SK-N-SH (cell line): ENCODE results near the gene EIPR1. TPM values are rescaled to one million over a fixed set of nuclear protein-coding genes. Genes with fewer than 3 reads are reported as not detected.

Experiments
- CTCF ChIA-PET: fragments of 300-600, 350-600 bp; formaldehyde crosslinking; extraction: SDS; loops from one replicate; lab custom pipeline; 2021; lab: Yijun Ruan, JAX
- POLR2A ChIA-PET: fragments of 350-600 bp; sonication (Branson Sonifier 250); formaldehyde crosslinking; extraction: SDS; loops from one replicate; lab custom pipeline; 2020; ENCODE audit warnings: antibody characterized with exemption, inconsistent platforms; lab: Yijun Ruan, JAX
- DNase-seq: peaks from one replicate; pipeline ENCODE4 v3.0.0; 2012
- H2AFZ ChIP-seq: fragments of 200-600 bp; sonication (generic); 2 replicates; pipeline ENCODE4 v1.8.1; 2016; ENCODE audit warnings: antibody characterized with exemption, mild to moderate bottlenecking, low read depth
- H3F3A ChIP-seq: fragments of 200-600 bp; sonication (generic); replicated peaks from 2 replicates; pipeline ENCODE3; 2016; ENCODE audit warnings: antibody characterized with exemption, mild to moderate bottlenecking; ENCODE audit not compliant: insufficient read depth
- H3K27ac ChIP-seq, 2 experiments: fragments of 200-500 bp in 1 of 2; fragments of 200-600 bp in 1 of 2; sonication (Bioruptor generic) in 1 of 2; sonication (generic), shearing (Covaris generic) in 1 of 2; 2 replicates each; pipeline versions ENCODE4 v1.5.1 to v1.6.1; 2014 to 2016; ENCODE audit warnings: low read depth in 2 of 2, inconsistent platforms in 1 of 2, low read length in 1 of 2, mild to moderate bottlenecking in 1 of 2, mixed read lengths in 1 of 2
- H3K27me3 ChIP-seq: fragments of 200-600 bp; sonication (generic), shearing (Covaris generic); 2 replicates; pipeline ENCODE4 v1.6.1; 2016; ENCODE audit warnings: mixed run types; ENCODE audit not compliant: insufficient read depth
- H3K36me3 ChIP-seq, 2 experiments: fragments of 200-500 bp in 1 of 2; fragments of 200-600 bp in 1 of 2; sonication (Bioruptor generic) in 1 of 2; sonication (generic) in 1 of 2; replicated peaks in 1 of 2; 2 replicates each; pipeline versions ENCODE3 to v1.5.1; 2014 to 2016; ENCODE audit warnings: low read length in 1 of 2, mild to moderate bottlenecking in 1 of 2; ENCODE audit not compliant: insufficient read depth in 2 of 2, control insufficient read depth in 1 of 2
- H3K4me1 ChIP-seq, 2 experiments: fragments of 200-500 bp in 1 of 2; fragments of 200-600 bp in 1 of 2; sonication (Bioruptor generic) in 1 of 2; sonication (generic), shearing (Covaris generic) in 1 of 2; 2 replicates each; pipeline versions ENCODE4 v1.5.1 to v1.6.1; 2014 to 2016; ENCODE audit warnings: low read depth in 1 of 2, low read length in 1 of 2, mixed run types in 1 of 2; ENCODE audit not compliant: insufficient read depth in 2 of 2, control insufficient read depth in 1 of 2
- H3K4me2 ChIP-seq: fragments of 200-600 bp; sonication (generic), shearing (Covaris generic); 2 replicates; pipeline ENCODE4 v1.6.1; 2017; ENCODE audit warnings: mixed run types
- H3K4me3 ChIP-seq, 2 experiments: fragments of 200-500 bp in 1 of 2; fragments of 200-600 bp in 1 of 2; sonication (Bioruptor generic) in 1 of 2; sonication (generic), shearing (Covaris generic) in 1 of 2; 2 replicates each; pipeline versions ENCODE4 v1.5.1 to v1.8.1; 2014 to 2016; ENCODE audit warnings: low read depth in 2 of 2, inconsistent platforms in 1 of 2, low read length in 1 of 2, mild to moderate bottlenecking in 1 of 2, mixed read lengths in 1 of 2, moderate library complexity in 1 of 2
- H3K79me2 ChIP-seq: fragments of 200-600 bp; sonication (generic); 2 replicates; pipeline ENCODE4 v1.8.1; 2017; ENCODE audit warnings: mild to moderate bottlenecking; ENCODE audit not compliant: insufficient read depth
- H3K9ac ChIP-seq: fragments of 200-600 bp; sonication (generic); 2 replicates; pipeline ENCODE4 v1.6.1; 2017; ENCODE audit warnings: mixed run types
- H3K9me2 ChIP-seq: fragments of 200-600 bp; sonication (generic); 2 replicates; pipeline ENCODE4 v1.6.1; 2017; ENCODE audit warnings: mixed run types
- H3K9me3 ChIP-seq: fragments of 200-600 bp; sonication (generic); 2 replicates; pipeline ENCODE4 v1.6.1; 2017; ENCODE audit warnings: mixed run types, mild to moderate bottlenecking, moderate library complexity
- H4K20me1 ChIP-seq: fragments of 200-600 bp; sonication (generic); 2 replicates; pipeline ENCODE4 v1.6.1; 2017; ENCODE audit warnings: mild to moderate bottlenecking, mixed run types; ENCODE audit not compliant: insufficient read depth
- CHD2 ChIP-seq: fragments of 150-350 bp; IDR thresholded peaks from 2 replicates; pipeline ENCODE4 v1.6.1; 2018; ENCODE audit warnings: low read length; ENCODE audit not compliant: partially characterized antibody
- ELF1 ChIP-seq: IDR thresholded peaks from 2 replicates; pipeline ENCODE4 v1.4.0; 2012
- EP300 ChIP-seq, 2 experiments: IDR thresholded peaks; 2 replicates each; pipeline versions ENCODE4 v1.4.0 to v1.6.1; 2012; ENCODE audit warnings: borderline replicate concordance in 1 of 2, low read depth in 1 of 2, low read length in 1 of 2
- EZH2phosphoT487 ChIP-seq: fragments of 200-600 bp; sonication (generic); IDR thresholded peaks from 2 replicates; pipeline ENCODE4 v1.6.1; 2017; ENCODE audit warnings: low read depth, mixed run types, mild to moderate bottlenecking, antibody characterized with exemption, moderate library complexity, borderline replicate concordance
- FOXM1 ChIP-seq: IDR thresholded peaks from 2 replicates; pipeline ENCODE4 v1.4.0; 2012; ENCODE audit warnings: low read depth, mild to moderate bottlenecking
- GABPA ChIP-seq: IDR thresholded peaks from 2 replicates; pipeline ENCODE4 v1.4.0; 2012; ENCODE audit warnings: low read depth, mild to moderate bottlenecking
- IRF3 ChIP-seq: fragments of 150-350 bp; IDR thresholded peaks from 2 replicates; pipeline ENCODE4 v1.6.1; 2016; ENCODE audit warnings: mild to moderate bottlenecking, low read depth, low read length
- JUND ChIP-seq: IDR thresholded peaks from 2 replicates; pipeline ENCODE4 v1.4.0; 2012
- MAX ChIP-seq: IDR thresholded peaks from 2 replicates; pipeline ENCODE4 v1.4.0; 2012; ENCODE audit warnings: low read depth
- MXI1 ChIP-seq: IDR thresholded peaks from 2 replicates; pipeline ENCODE4 v1.6.1; 2012; ENCODE audit warnings: mild to moderate bottlenecking, low read depth, low read length, improper control_type of control experiment
- NFIC ChIP-seq: IDR thresholded peaks from 2 replicates; pipeline ENCODE4 v1.4.0; 2012; ENCODE audit warnings: borderline replicate concordance
- PBX3 ChIP-seq: IDR thresholded peaks from 2 replicates; pipeline ENCODE4; 2012
- RCOR1 ChIP-seq: fragments of 150-350 bp; IDR thresholded peaks from 2 replicates; pipeline ENCODE4 v1.6.1; 2017; ENCODE audit warnings: antibody characterized with exemption, low read length
- SMC3 ChIP-seq: IDR thresholded peaks from 2 replicates; pipeline ENCODE4 v1.6.1; 2012; ENCODE audit warnings: low read depth, low read length, improper control_type of control experiment
- TAF1 ChIP-seq: IDR thresholded peaks from 2 replicates; pipeline ENCODE4 v1.6.1; 2012; ENCODE audit warnings: low read depth, mild to moderate bottlenecking, low read length, moderate library complexity, borderline replicate concordance
- TCF12 ChIP-seq: IDR thresholded peaks from 2 replicates; pipeline ENCODE4 v1.4.0; 2012
- TEAD4 ChIP-seq: IDR thresholded peaks from 2 replicates; pipeline ENCODE4 v1.4.0; 2012; ENCODE audit warnings: mild to moderate bottlenecking, borderline replicate concordance; ENCODE audit not compliant: insufficient read depth
- USF1 ChIP-seq: IDR thresholded peaks from 2 replicates; pipeline ENCODE4 v1.4.0; 2012; ENCODE audit warnings: low read depth, borderline replicate concordance
- YY1 ChIP-seq: IDR thresholded peaks from 2 replicates; pipeline ENCODE4 v1.4.0; 2012; ENCODE audit warnings: low read depth, mild to moderate bottlenecking
- WGBS: methylation state at CpG from one replicate; pipeline ENCODE4 v1.1.6; 2017; ENCODE audit warnings: low lambda C conversion rate; 5-methylcytosine and 5-hydroxymethylcytosine counted together
- polyA plus RNA-seq, 3 experiments: library from polyadenylated mRNA; depleted of rRNA; stranded (reverse); fragments of >200 nt; gene quantifications; 2 replicates each; pipeline ENCODE4 v1.2.3, GENCODE V29; 2012

EIPR1 gene
- polyA plus RNA-seq, 1 of the 3 experiments (the other 2 are of a cell fraction) = 85.9 TPM

- H3K4me2 ChIP-seq = no peak overlapping the region
- H2AFZ ChIP-seq = no peak overlapping the region
- TF ChIP-seq YY1 (no peak), FOXM1 (no peak), NFIC (no peak), TCF12 (no peak), CHD2 (no peak), GABPA (no peak), EZH2phosphoT487 (no peak), TAF1 (no peak), RCOR1 (no peak)
- no peaks in the 10 kb centered on the region for H3K79me2 ChIP-seq
- H3K4me3 ChIP-seq = no peak overlapping the region
- H3K9me3 ChIP-seq = no peaks in the 10 kb centered on the region
- no peak for DNase-seq
- no peaks in the 10 kb centered on the region for H3K9me2 ChIP-seq
- no peak overlapping the region for H3K9ac ChIP-seq
- 98% methylated on average over 4 of the region's 4 CpGs for WGBS
- H4K20me1 ChIP-seq = no peaks in the 10 kb centered on the region
- POLR2A ChIA-PET = no interaction called here
- no peak overlapping the region for H3K27ac ChIP-seq
- peaks cover 0 to 5% of the 10 kb centered on the region in 2 experiments; a peak in 1 of 4 replicates for H3K4me1 ChIP-seq
- CTCF ChIA-PET = interaction anchor here (0.7 to 1.6 kb wide), 4 partner anchors 9 to 130 kb away, joined by 3 to 5 read pairs (median 3); no protein-coding TSS in a partner anchor
- peaks cover 4 to 12% of the 10 kb centered on the region in 2 experiments for H3K36me3 ChIP-seq
- no peaks in the 10 kb centered on the region for H3K27me3 ChIP-seq
- H3F3A ChIP-seq = no peaks in the 10 kb centered on the region
Observed at GRCh38 chr2:3205845-3206244, 171.8 kb downstream of the EIPR1 start.

GRCh38 chr2:3204031-3204821 lies 173.4 kb downstream of the EIPR1 start:
- TF ChIP-seq IRF3 = no peak
- TF ChIP-seq EZH2phosphoT487 = no peak
- TF ChIP-seq USF1 = no peak
- no peak for TF ChIP-seq JUND
- no peak for TF ChIP-seq MXI1
- TF ChIP-seq PBX3 = no peak
- no peak for TF ChIP-seq SMC3
- no peak for TF ChIP-seq TEAD4
- no peak for TF ChIP-seq ELF1
- no peak for TF ChIP-seq TCF12
- TF ChIP-seq MAX = no peak
- no peak for TF ChIP-seq EP300 (IDR thresholded peaks at IDR 0.05; ENCODE audit: borderline replicate concordance in 1 of 2, low read depth in 1 of 2, low read length in 1 of 2)
- TF ChIP-seq YY1 = no peak
- Histone ChIP-seq H4K20me1 (no peaks in the 10 kb centered on the region), H3K79me2 (no peaks in the 10 kb centered on the region), H3K9me2 (no peaks in the 10 kb centered on the region), H3K9me3 (no peaks in the 10 kb centered on the region), H3K4me2 (no peak overlapping the region), H3K4me3 (no peak overlapping the region), H3K9ac (no peak overlapping the region), H3K36me3 (peaks cover 4 to 12% of the 10 kb centered on the region in 2 experiments), H3K4me1 (peaks cover 0 to 20% of the 10 kb centered on the region in 2 experiments; a peak in 1 of 4 replicates), H3K27me3 (no peaks in the 10 kb centered on the region), H3F3A (no peaks in the 10 kb centered on the region), H2AFZ (no peak overlapping the region), H3K27ac (no peak overlapping the region; a peak in 1 of 4 replicates)
- ChIA-PET CTCF (interaction anchor here (1.2 to 1.6 kb wide), 2 partner anchors 8 to 10 kb away, joined by 4 to 5 read pairs; no protein-coding TSS in a partner anchor), POLR2A (no interaction called here)
- DNase-seq = no peak
- 96% methylated on average over 10 of the region's 11 CpGs for WGBS
